AG04450 (cell line): ENCODE measurements around the gene TMC3. TPM values are rescaled to one million over a fixed set of nuclear protein-coding genes. Genes with fewer than 3 reads are reported as not detected.

Experiments
- CTCF ChIA-PET: fragments of 300-600, 350-600 bp; formaldehyde crosslinking; extraction: SDS; loops from one replicate; lab custom pipeline; 2022; ENCODE audit warnings: antibody characterized with exemption, inconsistent platforms; lab: Charles Lee
- POLR2A ChIA-PET: fragments of 350-600 bp; formaldehyde crosslinking; extraction: SDS; loops from one replicate; lab custom pipeline; 2021; ENCODE audit warnings: antibody characterized with exemption, inconsistent platforms; lab: Yijun Ruan, JAX
- DNase-seq: peaks from one replicate; pipeline ENCODE4 v3.0.0-alpha.2; 2011; ENCODE audit warnings: low read depth, low spot score
- H3K27ac ChIP-seq: one replicate; pipeline ENCODE4 v1.5.1; 2012; ENCODE audit warnings: low read depth, low read length, control low read depth
- H3K27me3 ChIP-seq: one replicate; pipeline ENCODE4 v1.6.0; 2012; ENCODE audit warnings: low read length; ENCODE audit not compliant: control insufficient read depth, insufficient read depth
- H3K4me3 ChIP-seq: 2 replicates; pipeline ENCODE4 v1.5.1; 2011; ENCODE audit warnings: mild to moderate bottlenecking, low read depth, low read length, control low read depth
- H3K9me3 ChIP-seq: 2 replicates; pipeline ENCODE4 v1.5.1; 2012; ENCODE audit warnings: low read length; ENCODE audit not compliant: control insufficient read depth, insufficient read depth
- polyA plus RNA-seq: library from polyadenylated mRNA; depleted of rRNA; stranded (reverse); fragments of >200 nt; gene quantifications from 2 replicates; pipeline ENCODE4 v1.2.3, GENCODE V29; 2011
- TF ChIP-seq, protein P1 (sequence below): IDR thresholded peaks from 2 replicates; pipeline ENCODE4 v1.5.1; 2011; ENCODE audit warnings: low read depth, low read length, control low read depth, inconsistent platforms

TMC3 gene
- polyA plus RNA-seq, 1 experiment = not detected

DNA sequence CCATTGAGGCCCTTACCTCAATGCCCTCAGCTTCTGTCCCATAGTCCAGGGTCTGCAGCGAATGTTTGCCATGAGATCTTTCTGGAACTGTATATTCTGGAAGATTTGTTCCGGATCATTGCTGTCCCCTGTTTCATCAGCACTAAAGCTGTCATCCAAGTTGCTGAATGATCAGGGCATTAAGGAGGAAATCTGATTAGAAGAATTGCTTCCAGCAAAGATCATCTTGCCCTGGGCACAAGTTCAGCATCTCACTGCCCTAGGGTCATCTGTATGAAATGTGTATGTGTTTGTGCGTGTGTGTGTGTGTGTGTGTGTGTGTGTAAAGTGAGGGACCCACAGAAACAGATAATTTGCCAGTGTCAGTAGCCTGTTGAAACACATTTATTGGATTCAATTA, 1.4 kb downstream of the TMC3 start:
- CTCF ChIA-PET = interaction anchor here (1.5 kb wide), 1 partner anchor 107 kb away, joined by 3 read pairs; no protein-coding TSS in a partner anchor
- peaks cover 14% of the 10 kb centered on the region for H3K27me3 ChIP-seq
- POLR2A ChIA-PET = no interaction called here
- H3K4me3 ChIP-seq = no peak overlapping the region
- no peaks in the 10 kb centered on the region for H3K9me3 ChIP-seq
- H3K27ac ChIP-seq = no peak overlapping the region
- DNase-seq = no peak
- TF ChIP-seq, protein P1, sequence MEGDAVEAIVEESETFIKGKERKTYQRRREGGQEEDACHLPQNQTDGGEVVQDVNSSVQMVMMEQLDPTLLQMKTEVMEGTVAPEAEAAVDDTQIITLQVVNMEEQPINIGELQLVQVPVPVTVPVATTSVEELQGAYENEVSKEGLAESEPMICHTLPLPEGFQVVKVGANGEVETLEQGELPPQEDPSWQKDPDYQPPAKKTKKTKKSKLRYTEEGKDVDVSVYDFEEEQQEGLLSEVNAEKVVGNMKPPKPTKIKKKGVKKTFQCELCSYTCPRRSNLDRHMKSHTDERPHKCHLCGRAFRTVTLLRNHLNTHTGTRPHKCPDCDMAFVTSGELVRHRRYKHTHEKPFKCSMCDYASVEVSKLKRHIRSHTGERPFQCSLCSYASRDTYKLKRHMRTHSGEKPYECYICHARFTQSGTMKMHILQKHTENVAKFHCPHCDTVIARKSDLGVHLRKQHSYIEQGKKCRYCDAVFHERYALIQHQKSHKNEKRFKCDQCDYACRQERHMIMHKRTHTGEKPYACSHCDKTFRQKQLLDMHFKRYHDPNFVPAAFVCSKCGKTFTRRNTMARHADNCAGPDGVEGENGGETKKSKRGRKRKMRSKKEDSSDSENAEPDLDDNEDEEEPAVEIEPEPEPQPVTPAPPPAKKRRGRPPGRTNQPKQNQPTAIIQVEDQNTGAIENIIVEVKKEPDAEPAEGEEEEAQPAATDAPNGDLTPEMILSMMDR = no peak

DNA sequence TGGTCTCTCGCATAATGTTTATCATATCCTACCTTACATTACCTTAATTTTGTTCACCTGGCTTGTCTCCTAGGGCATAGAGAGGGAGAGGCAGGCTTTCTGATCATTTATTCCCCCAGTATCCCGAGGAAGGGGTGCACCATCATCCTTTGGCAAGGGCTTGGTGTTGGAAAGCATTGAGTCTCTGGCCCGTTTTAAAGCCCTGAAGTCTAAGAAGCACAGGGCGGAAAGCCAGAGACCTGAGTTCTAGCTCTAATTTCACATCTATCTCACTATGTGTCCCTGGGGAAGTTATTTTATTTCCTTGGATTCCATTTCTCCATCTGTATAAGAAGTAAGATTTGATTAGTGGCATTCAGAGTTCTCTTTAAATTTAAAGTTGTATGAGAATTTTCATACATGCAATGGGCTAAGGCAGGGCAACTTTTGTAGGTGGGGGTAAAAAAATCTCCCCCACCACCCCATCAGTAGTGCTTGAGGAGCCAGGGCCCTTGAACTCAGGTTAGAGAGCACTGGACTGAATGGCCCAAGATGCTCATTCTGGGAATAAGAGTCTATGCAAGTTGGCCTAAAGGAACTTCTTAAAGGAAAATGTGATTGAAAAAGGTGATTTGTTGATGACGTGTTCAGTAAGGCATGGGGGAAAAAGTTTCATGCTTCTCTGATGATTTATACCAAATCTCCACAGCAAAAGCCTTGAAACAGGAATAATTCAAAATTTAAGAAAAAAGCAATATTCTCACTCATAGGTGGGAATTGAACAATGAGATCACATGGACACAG, 10.1 kb downstream of the TMC3 start:
- TF ChIP-seq, protein P1 = no peak
- DNase-seq = no peak
- Histone ChIP-seq H3K27ac (no peak overlapping the region), H3K9me3 (no peaks in the 10 kb centered on the region), H3K4me3 (no peak overlapping the region), H3K27me3 (no peaks in the 10 kb centered on the region)
- ChIA-PET CTCF (no interaction called here), POLR2A (no interaction called here)

DNA sequence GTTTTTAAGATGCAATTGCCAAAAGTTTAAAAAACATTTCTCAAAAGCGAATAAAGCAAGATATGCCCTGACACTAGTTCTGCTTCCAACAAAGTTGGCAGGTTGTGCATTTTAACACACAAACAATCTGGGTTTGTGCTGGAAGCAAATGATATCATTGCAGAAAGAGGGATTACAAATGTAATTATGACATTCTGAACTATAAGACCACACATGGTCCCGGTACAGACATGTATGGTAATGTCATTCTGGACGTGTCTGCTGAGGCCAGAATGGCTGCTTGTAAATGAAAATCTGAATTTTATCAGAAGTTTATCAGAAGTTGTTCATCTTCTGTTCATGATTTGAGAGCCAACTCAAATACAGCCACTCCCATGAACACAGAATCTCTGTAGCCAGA, 10.7 kb downstream of the TMC3 start:
- CTCF ChIA-PET = no interaction called here
- POLR2A ChIA-PET = no interaction called here
- no peak overlapping the region for H3K27ac ChIP-seq

DNA sequence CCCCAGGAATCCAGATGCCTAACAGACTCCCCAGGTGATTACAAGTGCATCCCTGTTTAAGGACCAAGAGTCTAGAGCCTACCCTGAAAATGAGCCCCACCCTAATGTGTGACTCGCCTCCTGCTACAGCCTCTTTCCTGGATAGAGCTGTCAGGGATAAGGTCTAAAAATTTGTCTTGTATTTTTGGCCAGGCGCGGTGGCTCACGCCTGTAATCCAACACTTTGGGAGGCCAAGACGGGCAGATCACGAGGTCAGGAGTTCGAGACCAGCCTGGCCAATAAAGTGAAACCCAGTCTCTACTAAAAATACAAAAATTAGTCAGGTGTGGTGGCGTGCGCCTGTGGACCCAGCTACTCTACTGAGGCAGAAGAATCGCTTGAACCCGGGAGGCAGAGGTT, 11.2 kb downstream of the TMC3 start:
- H3K27ac ChIP-seq = no peak overlapping the region
- TF ChIP-seq, protein P1 = no peak
- POLR2A ChIA-PET = no interaction called here
- CTCF ChIA-PET = no interaction called here
- H3K27me3 ChIP-seq = peaks cover 3% of the 10 kb centered on the region
- no peak for DNase-seq
- no peak overlapping the region for H3K4me3 ChIP-seq
- no peaks in the 10 kb centered on the region for H3K9me3 ChIP-seq

More for the DNA sequence above, 10.7 kb downstream of the TMC3 start:
- Histone ChIP-seq H3K27me3 (peaks cover under 1% of the 10 kb centered on the region), H3K9me3 (no peaks in the 10 kb centered on the region), H3K4me3 (no peak overlapping the region)
- no peak for DNase-seq
- TF ChIP-seq, protein P1 = no peak

DNA sequence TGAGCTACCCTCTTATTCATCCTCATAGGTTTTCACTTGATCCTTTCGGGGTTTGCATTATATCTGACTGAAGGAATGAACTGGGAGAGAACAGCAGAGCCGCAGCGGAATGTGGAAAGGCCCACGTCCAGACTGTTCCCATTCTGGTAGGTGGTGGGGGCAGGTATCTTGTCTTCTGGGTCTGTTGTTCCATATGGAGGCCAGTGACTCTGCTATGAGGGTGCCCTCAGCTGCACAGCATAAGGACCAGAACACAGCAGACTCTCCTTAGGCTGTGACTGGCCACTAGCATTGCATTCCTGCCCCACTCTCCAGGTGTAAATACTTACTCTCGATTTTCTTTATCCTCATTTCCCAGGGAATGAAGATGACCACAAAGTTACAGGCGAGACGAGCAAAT, 12.1 kb downstream of the TMC3 start:
- TF ChIP-seq, protein P1 = no peak

More for the DNA sequence above, 12.1 kb downstream of the TMC3 start:
- no peaks in the 10 kb centered on the region for H3K9me3 ChIP-seq
- no peak overlapping the region for H3K27ac ChIP-seq
- DNase-seq = no peak
- CTCF ChIA-PET = no interaction called here
- H3K4me3 ChIP-seq = no peak overlapping the region
- H3K27me3 ChIP-seq = peaks cover 3% of the 10 kb centered on the region
- POLR2A ChIA-PET = no interaction called here
